ENCODE results near the gene SLAIN1. TPM values are rescaled to one million over a fixed set of nuclear protein-coding genes. Genes with fewer than 3 reads are reported as not detected.

Gene SLAIN1
- total RNA-seq, 4 donors from 2014 or later: 1.1 to 3.8 (median 1.7) TPM

- no peaks in the 10 kb centered on the region for H3K4me1 ChIP-seq
- no peak for TF ChIP-seq EP300 (IDR thresholded peaks at IDR 0.05; ENCODE audit: low read depth)
- TF ChIP-seq POLR2A (IDR thresholded peaks at IDR 0.05): no peak
- TF ChIP-seq POLR2AphosphoS5 (IDR thresholded peaks at IDR 0.05): no peak
- TF ChIP-seq CTCF (IDR thresholded peaks at IDR 0.05): no peak
- no peak overlapping the region for H3K27ac ChIP-seq
- no peaks in the 10 kb centered on the region for H3K9me3 ChIP-seq
- H3K36me3 ChIP-seq: no peaks in the 10 kb centered on the region
- H3K27me3 ChIP-seq: no peaks in the 10 kb centered on the region
- H3K4me3 ChIP-seq: no peak overlapping the region
- intact Hi-C loops (cut with DNase I; ENCODE audit: low total_unique reads): no loop called here
- no peak for DNase-seq
- WGBS, 2 donors (ENCODE audit: low coverage in 1 of 2): 74 to 100% methylated on average over 1 of the region's 1 CpG
- in situ Hi-C loops (cut with MboI; ENCODE audit: low pct_ligation_motif_present in 1 of 4, low pct_unique_long_range_greater_than_20kb in 1 of 4, low sequenced_read_pairs in 3 of 4): no loop called here
Observed at GRCh38 chr13:77715233-77715891, 17.9 kb downstream of the SLAIN1 start.

DNA sequence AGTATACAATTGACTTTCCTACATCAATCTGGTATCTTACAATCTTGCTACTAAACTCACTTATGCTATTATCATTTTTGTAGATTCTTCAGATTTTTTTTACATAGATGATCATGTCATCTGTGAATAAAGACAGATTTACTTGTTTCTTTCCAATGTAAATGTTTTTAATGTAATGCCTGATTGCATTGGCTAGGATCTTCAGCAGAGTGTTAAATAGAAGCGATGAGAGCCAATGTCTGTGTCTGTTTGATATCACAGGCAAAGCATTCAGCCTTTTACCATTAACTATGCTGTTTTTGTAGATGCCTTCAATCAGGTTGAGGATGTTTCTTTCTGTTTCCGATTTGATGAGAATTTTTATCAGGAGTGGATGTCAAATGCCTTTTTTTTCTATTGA lies 19.2 kb downstream of the SLAIN1 start:
- intact Hi-C loops (cut with DNase I; ENCODE audit: low total_unique reads) (no loop called here), in situ Hi-C loops (cut with MboI; ENCODE audit: low pct_ligation_motif_present in 1 of 4, low pct_unique_long_range_greater_than_20kb in 1 of 4, low sequenced_read_pairs in 3 of 4) (no loop called here)
- TF ChIP-seq POLR2A (IDR thresholded peaks at IDR 0.05): no peak
- no peak for TF ChIP-seq POLR2AphosphoS5 (IDR thresholded peaks at IDR 0.05)
- no peak for TF ChIP-seq EP300 (IDR thresholded peaks at IDR 0.05; ENCODE audit: low read depth)
- TF ChIP-seq CTCF (IDR thresholded peaks at IDR 0.05): no peak
- WGBS, 2 donors (ENCODE audit: low coverage in 1 of 2): 84 to 97% methylated on average over 2 of the region's 2 CpGs
- Histone ChIP-seq H3K27me3 (no peaks in the 10 kb centered on the region), H3K9me3 (no peaks in the 10 kb centered on the region), H3K4me3 (no peak overlapping the region), H3K36me3 (no peaks in the 10 kb centered on the region), H3K27ac (no peak overlapping the region), H3K4me1 (no peaks in the 10 kb centered on the region)
- no peak for DNase-seq

DNA sequence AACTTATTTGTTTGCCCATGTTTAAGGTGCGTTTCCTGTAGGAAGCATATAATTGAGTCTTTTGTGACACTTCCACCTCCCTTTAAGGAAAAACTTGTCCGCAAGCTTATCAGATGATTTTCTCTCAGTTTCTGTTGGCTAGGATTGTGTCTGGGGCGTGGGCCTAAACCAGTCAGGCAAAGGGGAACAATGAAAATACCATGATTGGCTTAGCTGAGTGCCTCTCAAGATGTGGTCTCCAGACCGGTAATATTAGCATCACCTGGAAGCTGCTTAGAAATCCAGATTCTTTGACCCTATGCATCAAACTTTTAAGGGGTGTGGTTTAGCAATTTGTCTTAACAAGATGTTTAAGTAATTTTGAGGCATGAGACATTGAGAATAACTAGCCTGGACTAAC lies 20.0 kb downstream of the SLAIN1 start:
- Histone ChIP-seq H3K27ac (no peak overlapping the region), H3K36me3 (no peaks in the 10 kb centered on the region), H3K27me3 (no peaks in the 10 kb centered on the region), H3K4me1 (no peaks in the 10 kb centered on the region), H3K9me3 (no peaks in the 10 kb centered on the region), H3K4me3 (no peak overlapping the region)
- in situ Hi-C loops (cut with MboI; ENCODE audit: low pct_ligation_motif_present in 1 of 4, low pct_unique_long_range_greater_than_20kb in 1 of 4, low sequenced_read_pairs in 3 of 4): no loop called here
- intact Hi-C loops (cut with DNase I; ENCODE audit: low total_unique reads): no loop called here
- DNase-seq: no peak
- WGBS, 2 donors (ENCODE audit: low coverage in 1 of 2): 85 to 87% methylated on average over 2 to 4 of the region's 4 CpGs
- TF ChIP-seq CTCF (IDR thresholded peaks at IDR 0.05) (no peak), EP300 (IDR thresholded peaks at IDR 0.05; ENCODE audit: low read depth) (no peak), POLR2A (IDR thresholded peaks at IDR 0.05) (no peak), POLR2AphosphoS5 (IDR thresholded peaks at IDR 0.05) (no peak)

DNA sequence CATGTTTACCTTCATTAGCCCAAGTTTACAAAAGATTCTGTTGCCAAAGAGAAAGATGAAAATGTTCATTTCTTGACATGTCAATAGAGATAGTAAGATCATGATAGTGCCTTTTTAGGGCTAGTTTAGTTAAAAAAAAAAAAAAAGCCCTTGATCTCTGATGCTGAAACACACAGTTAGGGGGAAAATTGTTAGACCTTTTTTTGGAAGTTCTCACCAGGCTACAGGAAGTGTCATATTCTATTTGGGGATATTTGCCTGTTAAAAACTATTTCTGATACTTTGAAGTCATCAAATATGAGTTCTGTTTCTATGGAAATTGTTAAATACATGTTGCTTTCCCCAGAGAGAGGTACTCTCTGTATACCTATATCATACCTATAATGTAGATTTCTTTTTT lies 21.6 kb downstream of the SLAIN1 start:
- H3K36me3 ChIP-seq: no peaks in the 10 kb centered on the region
- no peaks in the 10 kb centered on the region for H3K9me3 ChIP-seq
- H3K4me3 ChIP-seq: no peak overlapping the region
- H3K27me3 ChIP-seq: no peaks in the 10 kb centered on the region
- no peaks in the 10 kb centered on the region for H3K4me1 ChIP-seq
- intact Hi-C loops (cut with DNase I; ENCODE audit: low total_unique reads): no loop called here
- no peak for DNase-seq
- no peak for TF ChIP-seq POLR2A (IDR thresholded peaks at IDR 0.05)
- no peak for TF ChIP-seq CTCF (IDR thresholded peaks at IDR 0.05)
- no peak for TF ChIP-seq EP300 (IDR thresholded peaks at IDR 0.05; ENCODE audit: low read depth)
- no peak for TF ChIP-seq POLR2AphosphoS5 (IDR thresholded peaks at IDR 0.05)
- no peak overlapping the region for H3K27ac ChIP-seq
- in situ Hi-C loops (cut with MboI; ENCODE audit: low pct_ligation_motif_present in 1 of 4, low pct_unique_long_range_greater_than_20kb in 1 of 4, low sequenced_read_pairs in 3 of 4): no loop called here

All from transverse colon (tissue), 4 donors.